HepG2 (cell line): ENCODE data around the gene TTC23L. TPM values are rescaled to one million over a fixed set of nuclear protein-coding genes. Genes with fewer than 3 reads are reported as not detected.

Source experiments
- ATAC-seq: fragments of 200-7000 bp; cut with Tn5 transposase; 3 replicates; pipeline ENCODE4 v1.9.1; 2020; ENCODE audit warnings: mild to moderate bottlenecking, moderate library complexity
- BruUV-seq: library from RNA; stranded (reverse); fragments of 400-500 nt; replicated peaks from 2 replicates; lab custom pipeline; 2021; lab: Mats Ljungman, UMichigan
- CTCF ChIA-PET: fragments of 300-600 bp; formaldehyde crosslinking; extraction: SDS; loops from one replicate; lab custom pipeline; 2021; ENCODE audit warnings: low total read pairs, inconsistent platforms, low intra/inter-chr PET ratio; lab: Yijun Ruan, JAX
- POLR2A ChIA-PET: fragments of 350-600 bp; sonication (Branson Sonifier 250); formaldehyde crosslinking; loops from one replicate; lab custom pipeline; 2020; ENCODE audit warnings: antibody characterized with exemption, inconsistent platforms; lab: Yijun Ruan, JAX
- DNase-seq: peaks from one replicate; pipeline ENCODE4 v3.0.0-alpha.2; 2015; ENCODE audit warnings: low spot score
- FAIRE-seq: peaks from 3 replicates; lab custom pipeline; 2011; peaks lifted over from hg19 to GRCh38; lab: Jason Lieb, UNC
- H2AFZ ChIP-seq: one replicate; pipeline ENCODE4 v1.6.1; 2011; ENCODE audit warnings: low read length, inconsistent platforms
- H3K27ac ChIP-seq: fragments of 300-600 bp; 3 replicates; pipeline ENCODE4 v1.8.0; 2011; ENCODE audit warnings: mixed run types, mild to moderate bottlenecking, mixed read lengths, low read length, inconsistent platforms; ENCODE audit not compliant: insufficient read depth; ENCODE audit errors: extremely low read length
- H3K27me3 ChIP-seq, 2 experiments: fragments of 200-600 bp in 1 of 2; 2 replicates in 1 of 2; 3 replicates in 1 of 2; pipeline versions ENCODE4 v1.6.0 to v1.8.0; 2011; ENCODE audit warnings: low read length in 2 of 2, mild to moderate bottlenecking in 2 of 2, moderate library complexity in 2 of 2, inconsistent platforms in 1 of 2; ENCODE audit not compliant: insufficient read depth in 2 of 2, control insufficient read depth in 1 of 2
- H3K36me3 ChIP-seq, 2 experiments: fragments of 200-600 bp in 1 of 2; replicated peaks in 1 of 2; 2 replicates in 1 of 2; 3 replicates in 1 of 2; pipeline versions ENCODE4 v1.5.1 to v1.8.0; 2011; ENCODE audit warnings: low read length in 2 of 2, inconsistent platforms in 1 of 2; ENCODE audit not compliant: insufficient read depth in 2 of 2, control insufficient read depth in 1 of 2
- H3K4me1 ChIP-seq: 2 replicates; pipeline ENCODE4 v1.5.1; 2012; ENCODE audit warnings: low read length, inconsistent platforms; ENCODE audit not compliant: insufficient read depth
- H3K4me2 ChIP-seq: 2 replicates; pipeline ENCODE4 v1.6.0; 2011; ENCODE audit warnings: low read depth, low read length, inconsistent platforms
- H3K4me3 ChIP-seq, 3 experiments: fragments of 200-600 bp in 1 of 3; sonication (generic), shearing (Covaris generic) in 1 of 3; replicated peaks in 1 of 3; 2 replicates each; pipeline ENCODE4 v1.5.1; 2011 to 2016; ENCODE audit warnings: low read length in 3 of 3, inconsistent platforms in 2 of 3, low read depth in 2 of 3, mild to moderate bottlenecking in 2 of 3, control low read depth in 1 of 3, mixed read lengths in 1 of 3; ENCODE audit not compliant: insufficient read depth in 1 of 3
- H3K79me2 ChIP-seq: one replicate; pipeline ENCODE4 v1.6.1; 2011; ENCODE audit warnings: low read length, inconsistent platforms; ENCODE audit not compliant: insufficient read depth
- H3K9ac ChIP-seq: 2 replicates; pipeline ENCODE4 v1.6.0; 2011; ENCODE audit warnings: mild to moderate bottlenecking, low read depth, low read length, inconsistent platforms; ENCODE audit not compliant: insufficient read depth
- H3K9me3 ChIP-seq: 2 replicates; pipeline ENCODE4 v1.5.1; 2012; ENCODE audit warnings: mild to moderate bottlenecking, low read length
- H4K20me1 ChIP-seq: 2 replicates; pipeline ENCODE4 v1.6.0; 2011; ENCODE audit warnings: inconsistent platforms, mild to moderate bottlenecking, low read length, moderate library complexity; ENCODE audit not compliant: insufficient read depth
- BCL6 ChIP-seq: IDR thresholded peaks from 2 replicates; pipeline ENCODE4 v1.6.1; 2016; ENCODE audit warnings: missing genetic modification reagents, missing compliant biosample characterization
- CBX2 ChIP-seq, 2 experiments: fragments of 200-600 bp in 1 of 2; sonication (generic); formaldehyde crosslinking in 1 of 2; IDR thresholded peaks; 2 replicates each; pipeline versions ENCODE4 v1.7.0 to v1.8.1; 2018 to 2022; ENCODE audit warnings: low read depth in 2 of 2, low read length in 1 of 2, mild to moderate bottlenecking in 1 of 2, missing genetic modification reagents in 1 of 2
- GABPB1 ChIP-seq: IDR thresholded peaks from 2 replicates; pipeline ENCODE4 v1.6.1; 2016; ENCODE audit warnings: mild to moderate bottlenecking, missing genetic modification reagents, moderate library complexity, missing compliant biosample characterization
- IKZF4 ChIP-seq: sonication (generic); formaldehyde crosslinking; IDR thresholded peaks from 2 replicates; pipeline ENCODE4 v1.5.1; 2020; ENCODE audit warnings: borderline replicate concordance, mild to moderate bottlenecking, low read depth, missing genetic modification reagents; ENCODE audit errors: not compliant biosample characterization
- NFIB ChIP-seq: sonication (generic); formaldehyde crosslinking; IDR thresholded peaks from 2 replicates; pipeline ENCODE4 v1.9.0; 2021; ENCODE audit warnings: missing genetic modification reagents, mild to moderate bottlenecking, borderline replicate concordance
- PTBP1 ChIP-seq: fragments of 200-400 bp; formaldehyde crosslinking; IDR thresholded peaks from 2 replicates; pipeline ENCODE4 v1.6.1; 2018; ENCODE audit warnings: low read length, low read depth; ENCODE audit not compliant: poor library complexity, severe bottlenecking
- RBM39 ChIP-seq: fragments of 200-400 bp; formaldehyde crosslinking; IDR thresholded peaks from one replicate; pipeline ENCODE4 v1.6.1; 2018; ENCODE audit warnings: antibody characterized with exemption, mild to moderate bottlenecking, low read depth, low read length; ENCODE audit not compliant: poor library complexity, severe bottlenecking
- TOPORS ChIP-seq: sonication (generic); formaldehyde crosslinking; IDR thresholded peaks from 2 replicates; pipeline ENCODE4 v1.8.0; 2023; ENCODE audit warnings: mild to moderate bottlenecking, missing genetic modification reagents
- ZC3H13 ChIP-seq: sonication (generic); formaldehyde crosslinking; IDR thresholded peaks from 2 replicates; pipeline ENCODE4 v1.8.1; 2023; ENCODE audit warnings: mild to moderate bottlenecking, missing genetic modification reagents, moderate library complexity
- ZNF180 ChIP-seq: sonication (generic); formaldehyde crosslinking; IDR thresholded peaks from 2 replicates; pipeline ENCODE4 v1.4.0; 2020; ENCODE audit warnings: low read depth, missing genetic modification reagents, borderline replicate concordance
- ZNF274 ChIP-seq: sonication (generic); formaldehyde crosslinking; IDR thresholded peaks from 2 replicates; pipeline ENCODE4 v1.5.1; 2020; ENCODE audit warnings: mild to moderate bottlenecking, missing genetic modification reagents
- ZNF605 ChIP-seq: sonication (generic); formaldehyde crosslinking; IDR thresholded peaks from 2 replicates; pipeline ENCODE4 v1.8.0; 2022; ENCODE audit warnings: mild to moderate bottlenecking, missing genetic modification reagents
- ZNF619 ChIP-seq: sonication (generic); formaldehyde crosslinking; IDR thresholded peaks from 2 replicates; pipeline ENCODE4 v1.4.0; 2020; ENCODE audit warnings: mild to moderate bottlenecking, missing genetic modification reagents
- ZSCAN30 ChIP-seq: sonication (generic); formaldehyde crosslinking; IDR thresholded peaks from 2 replicates; pipeline ENCODE4 v1.5.0; 2020; ENCODE audit warnings: mild to moderate bottlenecking, missing genetic modification reagents
- WGBS: methylation state at CpG from one replicate; pipeline ENCODE4 v1.1.6; 2017; ENCODE audit warnings: low lambda C conversion rate; 5-methylcytosine and 5-hydroxymethylcytosine counted together
- in situ Hi-C: cut with HindIII; loops from 2 replicates; pipeline ENCODE4 v1.10.0; 2017; ENCODE audit warnings: low pct_unique_long_range_greater_than_20kb; ENCODE audit not compliant: extremely low pct_ligation_motif_present
- intact Hi-C: fragments of 100-400 bp; cut with micrococcal nuclease; formaldehyde crosslinking; loops from one replicate; pipeline ENCODE4 v1.10.0; 2022; ENCODE audit not compliant: unreplicated experiment
- polyA plus RNA-seq, 8 experiments: library from polyadenylated mRNA; depleted of rRNA in 3 of 8; stranded (reverse) in 7 of 8; unstranded in 1 of 8; fragments of >200 nt; fragmentation: Illumina TruSeq in 4 of 8; extraction: Trizol in 4 of 8; gene quantifications; 2 replicates each; pipeline versions ENCODE4 v1.2.1 to v1.2.3, GENCODE V29; 2011 to 2016; ENCODE audit warnings: low read depth in 4 of 8, missing spikeins in 1 of 8, mixed read lengths in 1 of 8; ENCODE audit not compliant: insufficient read depth in 1 of 8
- total RNA-seq, 5 experiments: library from RNA; depleted of rRNA; stranded (reverse); fragments of >200 nt; fragmentation: Illumina TruSeq; extraction: Trizol; gene quantifications; 2 replicates each; pipeline ENCODE4 v1.2.3, GENCODE V29; 2016; ENCODE audit warnings: low read depth in 1 of 5
- TF ChIP-seq, protein P1 (sequence below): sonication (generic); formaldehyde crosslinking; IDR thresholded peaks from 2 replicates; pipeline ENCODE4 v1.8.0; 2022; ENCODE audit warnings: mild to moderate bottlenecking, missing genetic modification reagents
- TF ChIP-seq, protein P2 (sequence below): sonication (generic); formaldehyde crosslinking; IDR thresholded peaks from 2 replicates; pipeline ENCODE4 v1.4.0; 2020; ENCODE audit warnings: mild to moderate bottlenecking, missing genetic modification reagents, borderline replicate concordance

TTC23L gene
- total and polyA plus RNA-seq, 2 of the 13 experiments (the other 11 are each of a cell fraction or from before 2014, with no cell fraction given) = 0.37 to 1.4 TPM

DNA sequence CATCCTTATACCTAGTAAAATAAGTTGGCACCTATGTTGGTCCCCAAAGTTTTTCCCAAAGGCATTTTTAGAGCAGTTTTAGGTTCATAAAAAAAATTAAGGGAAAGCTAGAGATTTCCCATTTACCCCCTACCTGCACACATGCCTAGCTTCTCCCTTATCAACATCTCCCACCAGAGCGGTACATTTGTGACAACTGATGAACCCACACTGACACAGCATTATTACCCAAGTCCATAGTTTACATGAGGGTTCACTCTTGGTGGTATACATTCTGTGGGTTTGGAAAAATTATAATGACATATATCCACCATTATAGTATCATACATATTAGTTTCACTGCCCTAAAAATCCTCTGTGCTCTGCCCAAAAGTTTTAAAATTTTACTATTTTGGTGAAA lies 64.3 kb downstream of the TTC23L start:
- CTCF ChIA-PET = no interaction called here
- in situ Hi-C loops = no loop called here
- no peak overlapping the region for H3K27ac ChIP-seq
- TF ChIP-seq ZNF619 (CRISPR knock-in tag) = no peak
- no peak for TF ChIP-seq IKZF4 (CRISPR knock-in tag)
- TF ChIP-seq RBM39 = no peak
- no peak for TF ChIP-seq TOPORS (CRISPR knock-in tag)
- TF ChIP-seq, protein P1, sequence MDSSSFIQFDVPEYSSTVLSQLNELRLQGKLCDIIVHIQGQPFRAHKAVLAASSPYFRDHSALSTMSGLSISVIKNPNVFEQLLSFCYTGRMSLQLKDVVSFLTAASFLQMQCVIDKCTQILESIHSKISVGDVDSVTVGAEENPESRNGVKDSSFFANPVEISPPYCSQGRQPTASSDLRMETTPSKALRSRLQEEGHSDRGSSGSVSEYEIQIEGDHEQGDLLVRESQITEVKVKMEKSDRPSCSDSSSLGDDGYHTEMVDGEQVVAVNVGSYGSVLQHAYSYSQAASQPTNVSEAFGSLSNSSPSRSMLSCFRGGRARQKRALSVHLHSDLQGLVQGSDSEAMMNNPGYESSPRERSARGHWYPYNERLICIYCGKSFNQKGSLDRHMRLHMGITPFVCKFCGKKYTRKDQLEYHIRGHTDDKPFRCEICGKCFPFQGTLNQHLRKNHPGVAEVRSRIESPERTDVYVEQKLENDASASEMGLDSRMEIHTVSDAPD (CRISPR knock-in tag) = no peak
- no peak for TF ChIP-seq NFIB (CRISPR knock-in tag)
- TF ChIP-seq PTBP1 = no peak
- TF ChIP-seq ZC3H13 (CRISPR knock-in tag) = no peak
- TF ChIP-seq ZNF180 (CRISPR knock-in tag) = no peak
- TF ChIP-seq, protein P2, sequence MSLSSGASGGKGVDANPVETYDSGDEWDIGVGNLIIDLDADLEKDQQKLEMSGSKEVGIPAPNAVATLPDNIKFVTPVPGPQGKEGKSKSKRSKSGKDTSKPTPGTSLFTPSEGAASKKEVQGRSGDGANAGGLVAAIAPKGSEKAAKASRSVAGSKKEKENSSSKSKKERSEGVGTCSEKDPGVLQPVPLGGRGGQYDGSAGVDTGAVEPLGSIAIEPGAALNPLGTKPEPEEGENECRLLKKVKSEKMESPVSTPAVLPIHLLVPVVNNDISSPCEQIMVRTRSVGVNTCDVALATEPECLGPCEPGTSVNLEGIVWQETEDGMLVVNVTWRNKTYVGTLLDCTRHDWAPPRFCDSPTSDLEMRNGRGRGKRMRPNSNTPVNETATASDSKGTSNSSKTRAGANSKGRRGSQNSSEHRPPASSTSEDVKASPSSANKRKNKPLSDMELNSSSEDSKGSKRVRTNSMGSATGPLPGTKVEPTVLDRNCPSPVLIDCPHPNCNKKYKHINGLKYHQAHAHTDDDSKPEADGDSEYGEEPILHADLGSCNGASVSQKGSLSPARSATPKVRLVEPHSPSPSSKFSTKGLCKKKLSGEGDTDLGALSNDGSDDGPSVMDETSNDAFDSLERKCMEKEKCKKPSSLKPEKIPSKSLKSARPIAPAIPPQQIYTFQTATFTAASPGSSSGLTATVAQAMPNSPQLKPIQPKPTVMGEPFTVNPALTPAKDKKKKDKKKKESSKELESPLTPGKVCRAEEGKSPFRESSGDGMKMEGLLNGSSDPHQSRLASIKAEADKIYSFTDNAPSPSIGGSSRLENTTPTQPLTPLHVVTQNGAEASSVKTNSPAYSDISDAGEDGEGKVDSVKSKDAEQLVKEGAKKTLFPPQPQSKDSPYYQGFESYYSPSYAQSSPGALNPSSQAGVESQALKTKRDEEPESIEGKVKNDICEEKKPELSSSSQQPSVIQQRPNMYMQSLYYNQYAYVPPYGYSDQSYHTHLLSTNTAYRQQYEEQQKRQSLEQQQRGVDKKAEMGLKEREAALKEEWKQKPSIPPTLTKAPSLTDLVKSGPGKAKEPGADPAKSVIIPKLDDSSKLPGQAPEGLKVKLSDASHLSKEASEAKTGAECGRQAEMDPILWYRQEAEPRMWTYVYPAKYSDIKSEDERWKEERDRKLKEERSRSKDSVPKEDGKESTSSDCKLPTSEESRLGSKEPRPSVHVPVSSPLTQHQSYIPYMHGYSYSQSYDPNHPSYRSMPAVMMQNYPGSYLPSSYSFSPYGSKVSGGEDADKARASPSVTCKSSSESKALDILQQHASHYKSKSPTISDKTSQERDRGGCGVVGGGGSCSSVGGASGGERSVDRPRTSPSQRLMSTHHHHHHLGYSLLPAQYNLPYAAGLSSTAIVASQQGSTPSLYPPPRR (CRISPR knock-in tag) = no peak
- TF ChIP-seq ZNF274 (CRISPR knock-in tag) = no peak
- TF ChIP-seq GABPB1 (CRISPR knock-in tag) = no peak
- no peak for TF ChIP-seq ZSCAN30 (CRISPR knock-in tag)
- no peak for TF ChIP-seq BCL6
- TF ChIP-seq CBX2 (IDR thresholded peaks at IDR 0.05; ENCODE audit: low read depth, low read length) = no peak
- TF ChIP-seq CBX2 (CRISPR knock-in tag; IDR thresholded peaks at IDR 0.05; ENCODE audit: low read depth) = no peak
- no peak for TF ChIP-seq ZNF605 (CRISPR knock-in tag)
- TF ChIP-seq, all 625 proteins: peak for 0
- no peak overlapping the region for H2AFZ ChIP-seq
- H3K4me3 ChIP-seq = no peak overlapping the region
- 100% methylated on average over 1 of the region's 1 CpG for WGBS
- H3K9me3 ChIP-seq = no peaks in the 10 kb centered on the region
- intact Hi-C loops = no loop called here
- H3K9ac ChIP-seq = no peak overlapping the region
- POLR2A ChIA-PET = interaction anchor here (4.5 kb wide), 1 partner anchor 12 kb away, joined by 17 read pairs; the partner anchor contains the start of genes BRIX1 and RAD1
- H4K20me1 ChIP-seq = no peaks in the 10 kb centered on the region
- ATAC-seq (no peak), DNase-seq (no peak), FAIRE-seq (no peak)
- BruUV-seq = no TSS peak
- H3K4me1 ChIP-seq = no peaks in the 10 kb centered on the region
- no peaks in the 10 kb centered on the region for H3K79me2 ChIP-seq
- no peaks in the 10 kb centered on the region for H3K27me3 ChIP-seq
- peaks cover 0 to 4% of the 10 kb centered on the region in 2 experiments; a peak in 2 of 5 replicates for H3K36me3 ChIP-seq
- H3K4me2 ChIP-seq = no peak overlapping the region
